GM18526 (cell line): Measurements from ENCODE around the gene PPP3CA.

Source experiments
- POLR2A ChIP-seq: IDR thresholded peaks from 3 replicates; pipeline ENCODE4 v1.6.1; 2011; ENCODE audit not compliant: insufficient read length; ENCODE audit errors: extremely low read depth

Gene PPP3CA

GRCh38 chr4:101284546-101284945, 62.8 kb downstream of the PPP3CA start:
- TF ChIP-seq POLR2A = no peak

- TF ChIP-seq POLR2A = no peak
Measured at GRCh38 chr4:101283434-101283833, 63.9 kb downstream of the PPP3CA start.

GRCh38 chr4:101282076-101282844, 65.1 kb downstream of the PPP3CA start:
- TF ChIP-seq POLR2A = no peak

GRCh38 chr4:101280866-101281600, 66.3 kb downstream of the PPP3CA start:
- TF ChIP-seq POLR2A = no peak

GRCh38 chr4:101279377-101279871, 67.9 kb downstream of the PPP3CA start:
- no peak for TF ChIP-seq POLR2A

GRCh38 chr4:101277671-101278070, 69.7 kb downstream of the PPP3CA start:
- no peak for TF ChIP-seq POLR2A

GRCh38 chr4:101276661-101277060, 70.7 kb downstream of the PPP3CA start:
- no peak for TF ChIP-seq POLR2A

GRCh38 chr4:101274888-101275752, 72.2 kb downstream of the PPP3CA start:
- TF ChIP-seq POLR2A = no peak

GRCh38 chr4:101271516-101271915, 75.8 kb downstream of the PPP3CA start:
- no peak for TF ChIP-seq POLR2A

GRCh38 chr4:101269682-101270081, 77.6 kb downstream of the PPP3CA start:
- no peak for TF ChIP-seq POLR2A

GRCh38 chr4:101265816-101266172, 81.5 kb downstream of the PPP3CA start:
- TF ChIP-seq POLR2A = no peak

- TF ChIP-seq POLR2A = no peak
Measured at GRCh38 chr4:101264993-101265815, 82.1 kb downstream of the PPP3CA start.

- no peak for TF ChIP-seq POLR2A
Measured at GRCh38 chr4:101264512-101264911, 82.8 kb downstream of the PPP3CA start.

- no peak for TF ChIP-seq POLR2A
Measured at GRCh38 chr4:101262683-101263082, 84.6 kb downstream of the PPP3CA start.

GRCh38 chr4:101259876-101260275, 87.5 kb downstream of the PPP3CA start:
- TF ChIP-seq POLR2A = no peak
